IMR-90 (cell line): ENCODE data around the gene PSD.

ENCODE experiments used
- CEBPB ChIP-seq: IDR thresholded peaks from 2 replicates; pipeline ENCODE4 v1.6.1; 2012; ENCODE audit warnings: low read depth, low read length, improper control_type of control experiment
- CHD1 ChIP-seq: IDR thresholded peaks from 2 replicates; pipeline ENCODE4 v1.6.1; 2012; ENCODE audit warnings: low read depth, low read length, improper control_type of control experiment
- CTCF ChIP-seq: conservative IDR thresholded peaks from 2 replicates; pipeline ENCODE4 v1.5.1; 2012; ENCODE audit warnings: mild to moderate bottlenecking, low read depth, low read length, improper control_type of control experiment
- MAFK ChIP-seq: IDR thresholded peaks from 2 replicates; pipeline ENCODE4 v1.6.1; 2012; ENCODE audit warnings: low read depth, low read length, improper control_type of control experiment
- MAZ ChIP-seq: IDR thresholded peaks from 2 replicates; pipeline ENCODE4 v1.6.1; 2012; ENCODE audit warnings: low read depth, mild to moderate bottlenecking, low read length, improper control_type of control experiment, moderate library complexity, borderline replicate concordance
- MXI1 ChIP-seq: IDR thresholded peaks from 2 replicates; pipeline ENCODE4 v1.6.1; 2012; ENCODE audit warnings: low read depth, mild to moderate bottlenecking, low read length, moderate library complexity, borderline replicate concordance
- POLR2A ChIP-seq: IDR thresholded peaks from 2 replicates; pipeline ENCODE4 v1.6.1; 2012; ENCODE audit warnings: mild to moderate bottlenecking, low read depth, low read length
- RAD21 ChIP-seq: IDR thresholded peaks from 2 replicates; pipeline ENCODE4 v1.6.1; 2012; ENCODE audit warnings: low read length, improper control_type of control experiment
- RFX5 ChIP-seq: IDR thresholded peaks from 2 replicates; pipeline ENCODE4 v1.8.0; 2012; ENCODE audit warnings: low read depth, mild to moderate bottlenecking, low read length, moderate library complexity
- USF2 ChIP-seq: fragments of 150-350 bp; IDR thresholded peaks from 2 replicates; pipeline ENCODE4 v1.6.1; 2017; ENCODE audit warnings: mild to moderate bottlenecking, antibody characterized with exemption, low read length, low read depth

GRCh38 chr10:102412293-102412692 lies 6.3 kb downstream of the PSD start:
- TF ChIP-seq CTCF (no peak), MAFK (no peak), MXI1 (no peak), MAZ (no peak), CEBPB (no peak), POLR2A (no peak), CHD1 (no peak), USF2 (no peak), RFX5 (no peak), RAD21 (no peak)
